NCI-H2171 treated with DMSO at 0.1 percent for 48 hours (cell line): ENCODE data around the gene SPTBN1.
A peak's percentile ranks its signal among the peaks of the same experiment; 100 is the strongest.

Source experiments
- DNase-seq: peaks from one replicate; lab custom pipeline; 2025; lab: John Stamatoyannopoulos, UW

The SPTBN1 gene

GRCh38 chr2:54632733-54633692, 176.9 kb downstream of the SPTBN1 start:
- no peak for DNase-seq

- DNase-seq: no peak
These were observed 177.9 kb downstream of the SPTBN1 start for GRCh38 chr2:54634021-54634420.

DNA sequence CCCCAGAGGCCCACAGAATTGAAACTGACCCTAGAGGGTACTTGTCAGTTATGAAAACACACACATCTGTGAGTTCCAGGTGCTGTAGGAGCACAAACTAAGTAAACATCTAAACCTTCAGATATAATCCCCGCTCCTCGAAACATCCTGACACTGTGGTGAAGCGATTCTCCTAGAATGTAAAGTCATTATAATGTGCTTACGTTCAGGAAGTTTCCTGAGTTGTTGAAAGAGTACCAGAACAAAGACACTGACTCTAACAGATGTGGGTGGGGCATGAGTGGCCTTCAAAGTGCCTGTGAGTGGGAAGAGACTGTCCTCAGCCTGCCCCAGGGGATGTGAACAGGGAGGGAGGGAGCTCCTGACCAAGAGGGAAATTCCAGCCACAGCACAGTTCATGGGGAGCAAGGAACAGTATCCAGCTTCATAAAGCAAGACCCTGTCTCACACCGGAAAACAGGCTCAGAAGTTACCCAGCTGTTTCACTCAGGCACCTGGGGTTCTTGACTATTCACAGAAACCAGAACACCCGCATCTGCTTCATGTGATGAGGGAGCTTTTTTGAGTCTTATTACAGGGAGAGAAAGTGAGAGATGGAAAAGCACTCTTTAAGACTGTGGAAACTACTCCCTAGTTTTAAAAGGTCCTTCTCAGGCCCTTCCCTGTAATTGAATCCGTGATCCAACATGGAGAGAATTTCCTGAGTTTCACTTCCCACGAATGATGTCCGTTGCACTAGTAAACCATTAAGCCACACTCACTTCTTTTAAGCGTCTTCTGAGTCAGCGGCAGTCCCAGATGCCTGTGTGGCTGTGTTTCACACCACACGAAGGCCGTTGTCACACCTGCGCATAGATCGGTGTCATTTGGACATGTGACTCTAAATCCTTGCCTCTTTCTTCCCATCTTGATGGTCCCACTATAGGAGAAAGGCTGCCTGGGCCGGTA, 178.7 kb downstream of the SPTBN1 start:
- no peak for DNase-seq

DNA sequence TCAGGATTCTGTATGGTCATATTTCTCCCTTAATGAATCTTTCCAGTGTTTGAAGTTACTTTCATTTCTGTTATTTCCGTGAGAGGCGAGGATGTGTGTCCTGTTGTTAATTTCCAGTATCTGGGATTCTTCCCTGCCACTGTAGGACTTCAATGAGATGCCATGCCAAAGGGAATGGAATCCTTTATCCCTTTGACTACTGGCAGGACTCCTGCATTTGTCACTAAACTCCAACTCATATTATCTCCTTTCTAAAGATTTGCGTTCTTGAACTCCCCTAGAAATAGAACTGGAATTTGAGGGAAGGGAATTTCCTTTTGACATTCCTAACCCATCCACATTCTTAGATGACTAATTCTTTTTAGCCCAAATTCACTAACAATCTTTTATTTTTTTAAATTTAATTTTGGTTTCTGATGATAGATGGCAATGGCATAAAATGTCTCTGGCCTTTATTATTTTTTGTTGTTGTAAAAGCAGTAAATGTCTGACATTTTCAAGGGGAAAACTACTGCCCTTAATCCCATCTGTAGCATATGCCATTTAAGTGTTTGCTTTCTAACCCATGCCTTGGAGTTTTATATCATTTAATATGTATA, 179.5 kb downstream of the SPTBN1 start:
- DNase-seq: no peak

DNA sequence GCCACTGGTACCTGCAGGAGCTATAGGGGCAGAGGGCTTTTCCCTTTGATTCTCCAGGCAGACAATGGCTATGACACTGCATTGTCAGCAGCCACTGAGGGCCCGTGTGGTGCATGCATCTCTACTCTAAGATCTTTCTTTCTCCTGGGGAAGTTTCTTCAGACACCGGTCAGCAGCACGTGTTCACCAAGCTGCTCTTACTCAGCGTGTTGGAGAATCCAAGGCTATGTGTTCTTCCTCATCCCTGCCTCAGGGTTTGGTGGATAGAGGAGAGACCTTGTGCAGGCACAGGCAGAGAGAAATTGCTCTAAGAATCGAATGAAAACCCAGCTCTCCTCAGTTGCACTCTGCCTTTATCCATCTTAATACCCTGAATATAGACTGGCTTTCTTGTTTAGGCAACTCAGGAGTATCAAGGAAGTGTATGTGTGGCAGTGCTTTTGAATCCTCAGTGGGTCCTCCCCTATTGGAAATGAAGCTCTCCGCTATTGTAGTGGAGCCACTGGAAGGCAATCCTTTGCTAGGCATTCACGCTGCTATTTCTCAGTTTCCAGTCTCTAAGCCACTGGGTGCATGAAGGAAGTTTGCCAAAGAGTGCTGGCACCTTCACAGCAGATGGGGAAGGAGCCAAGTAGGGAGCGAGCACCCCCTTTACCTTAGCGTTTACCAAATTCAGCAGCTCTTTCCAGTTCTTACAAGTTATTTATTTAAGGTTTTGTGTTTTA, 180.4 kb downstream of the SPTBN1 start:
- no peak for DNase-seq

- no peak for DNase-seq
These were observed 182.0 kb downstream of the SPTBN1 start for GRCh38 chr2:54638103-54638502.

DNA sequence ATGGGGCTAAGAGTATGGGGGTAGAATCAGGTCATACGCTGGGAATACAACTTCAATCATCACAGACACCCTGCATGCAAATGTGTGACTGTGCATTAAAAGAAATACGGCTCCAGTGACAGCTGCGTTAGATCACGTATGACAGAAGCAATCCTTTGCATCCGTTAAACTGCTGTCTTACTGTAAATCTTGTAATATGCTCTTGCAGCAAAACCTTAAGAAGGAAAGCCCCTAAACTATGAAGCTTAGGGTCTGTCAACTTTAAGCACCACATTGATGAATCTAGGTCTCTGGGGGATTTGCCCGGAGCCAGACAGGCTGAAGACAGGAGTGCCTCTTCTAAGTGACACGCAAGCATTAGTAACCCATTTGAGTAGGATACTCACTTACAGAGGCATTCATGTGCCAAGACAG, 182.7 kb downstream of the SPTBN1 start:
- peak; percentile 1 for DNase-seq

GRCh38 chr2:54639609-54640008, 183.5 kb downstream of the SPTBN1 start:
- no peak for DNase-seq

- DNase-seq: no peak
These were observed 184.9 kb downstream of the SPTBN1 start for GRCh38 chr2:54640834-54641540.

DNA sequence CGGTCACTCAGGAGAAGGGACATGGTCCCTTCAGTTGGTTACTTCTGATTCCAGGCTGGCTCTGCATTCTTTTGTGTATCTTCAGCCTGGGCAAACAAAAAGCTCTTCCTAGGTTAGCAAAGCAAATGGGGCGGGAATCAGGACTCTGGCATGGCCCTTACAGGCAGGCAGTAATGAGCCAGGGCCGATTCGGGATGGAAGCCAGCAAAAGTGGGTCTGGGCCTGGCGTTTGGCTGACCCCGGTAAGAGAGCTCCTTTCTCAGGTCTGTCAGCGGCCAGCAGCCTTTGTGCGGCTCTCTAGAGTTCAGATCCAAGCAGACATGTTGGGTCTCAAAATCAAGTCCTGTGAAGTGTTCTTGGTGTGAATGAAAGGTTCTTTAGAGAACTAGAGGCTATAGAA, 185.9 kb downstream of the SPTBN1 start:
- DNase-seq: no peak

- DNase-seq: no peak
These were observed 186.7 kb downstream of the SPTBN1 start for GRCh38 chr2:54642677-54643430.

GRCh38 chr2:54644236-54644635, 188.1 kb downstream of the SPTBN1 start:
- no peak for DNase-seq

- no peak for DNase-seq
These were observed 190.2 kb downstream of the SPTBN1 start for GRCh38 chr2:54646170-54646927.

DNA sequence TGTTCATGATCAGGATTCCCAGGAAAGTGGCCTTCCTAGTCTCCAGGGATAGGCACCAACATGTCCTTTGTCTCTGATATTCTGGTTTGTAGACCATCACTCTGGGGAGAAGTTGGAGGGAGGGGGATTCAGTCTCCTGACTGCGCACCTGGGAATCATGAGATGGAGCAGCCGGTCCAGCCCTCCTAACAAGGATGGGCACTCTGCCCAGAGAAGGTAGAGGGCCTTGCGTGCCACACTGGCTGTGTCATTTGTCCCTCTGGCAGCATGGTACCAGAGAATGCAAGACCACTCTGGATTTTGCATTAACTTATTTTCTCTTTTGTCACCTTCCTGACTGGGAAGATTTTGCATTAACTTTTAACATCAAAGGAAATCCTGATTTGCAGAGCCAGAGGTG, 192.1 kb downstream of the SPTBN1 start:
- DNase-seq: no peak

GRCh38 chr2:54649191-54649590, 193.1 kb downstream of the SPTBN1 start:
- no peak for DNase-seq

DNA sequence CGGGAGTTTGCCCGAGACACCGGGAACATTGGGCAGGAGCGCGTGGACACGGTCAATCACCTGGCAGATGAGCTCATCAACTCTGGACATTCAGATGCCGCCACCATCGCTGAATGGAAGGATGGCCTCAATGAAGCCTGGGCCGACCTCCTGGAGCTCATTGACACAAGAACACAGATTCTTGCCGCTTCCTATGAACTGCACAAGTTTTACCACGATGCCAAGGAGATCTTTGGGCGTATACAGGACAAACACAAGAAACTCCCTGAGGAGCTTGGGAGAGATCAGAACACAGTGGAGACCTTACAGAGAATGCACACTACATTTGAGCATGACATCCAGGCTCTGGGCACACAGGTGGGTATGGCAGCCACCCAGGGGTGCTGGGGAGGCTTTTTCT, 193.5 kb downstream of the SPTBN1 start:
- no peak for DNase-seq

DNA sequence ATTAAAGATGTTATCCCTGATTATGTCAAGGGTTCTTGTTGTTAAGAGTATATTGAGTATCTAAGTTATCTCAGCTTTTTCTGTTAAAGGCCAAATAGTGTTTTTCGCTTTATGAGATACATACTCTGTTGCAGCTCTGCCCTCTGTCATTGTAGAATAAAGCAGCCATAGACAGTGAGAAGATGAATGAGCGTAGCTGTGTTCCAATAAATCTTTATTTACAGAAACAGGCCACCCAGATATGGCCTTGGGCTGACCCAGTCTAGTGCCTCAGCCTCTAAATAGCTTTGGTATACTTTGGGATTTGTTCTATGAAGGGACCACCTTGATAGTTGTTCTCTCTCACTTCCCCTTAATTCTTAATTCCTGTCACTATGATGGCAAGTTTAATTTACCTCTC, 194.5 kb downstream of the SPTBN1 start:
- DNase-seq: no peak

- DNase-seq: no peak
These were observed 195.2 kb downstream of the SPTBN1 start for GRCh38 chr2:54651291-54651690.

DNA sequence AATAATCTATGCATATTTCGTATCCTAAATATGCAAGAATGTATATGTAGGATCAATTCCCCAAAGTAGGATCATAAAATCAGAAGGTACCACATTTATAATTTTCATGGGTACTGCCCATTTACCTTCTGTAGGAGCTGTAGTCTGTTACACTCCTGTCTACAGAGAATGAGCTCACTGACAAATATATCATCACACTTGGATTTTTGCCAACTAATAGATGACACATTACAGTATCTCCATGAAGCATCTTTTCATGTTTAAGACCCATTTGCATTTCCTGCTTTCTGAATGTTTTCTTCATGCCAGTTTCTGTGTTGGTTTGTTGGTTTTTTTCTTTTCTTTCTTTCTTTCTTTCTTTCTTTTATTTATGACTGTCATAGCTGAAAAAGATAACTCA, 196.4 kb downstream of the SPTBN1 start:
- DNase-seq: no peak
